ENCODE measurements around the gene GTF2H4.

The GTF2H4 gene

GRCh38 chr6:30940361-30940986 lies 32.5 kb downstream of the GTF2H4 start, which contains the start of gene MUCL3:
MUCL3 (plus strand) TSS chr6:30940973; CDS start chr6:30941000, 27 bp downstream.
- Histone ChIP-seq H3K9ac (no peak within 1 kb of the TSS), H3K4me3 (IDR thresholded peaks at IDR 0.05; ENCODE audit: insufficient read depth, low read depth, low read length) (no peak within 1 kb of the TSS), H3K4me2 (no peak within 1 kb of the TSS), H3K36me3 (ENCODE audit: insufficient read depth) (no peaks in the 10 kb centered on the region), H3K4me1 (ENCODE audit: low read depth, poor library complexity, severe bottlenecking) (no peaks in the 10 kb centered on the region), H3K27ac (no peak within 1 kb of the TSS), H4K20me1 (ENCODE audit: insufficient read depth) (no peaks in the 10 kb centered on the region), H3K27me3 (ENCODE audit: insufficient read depth, low read depth) (no peaks in the 10 kb centered on the region), H3K79me2 (ENCODE audit: insufficient read depth, low read depth) (no peaks in the 10 kb centered on the region), H2AFZ (ENCODE audit: low read depth) (no peak within 1 kb of the TSS)
- no peak for TF ChIP-seq CTCF (conservative IDR thresholded peaks at IDR 0.05; ENCODE audit: low read depth, low read length)

GRCh38 chr6:30942338-30943060 lies 34.5 kb downstream of the GTF2H4 start:
- Histone ChIP-seq H3K4me1 (ENCODE audit: low read depth, poor library complexity, severe bottlenecking) (peaks cover 6% of the 10 kb centered on the region), H2AFZ (ENCODE audit: low read depth) (no peak overlapping the region), H3K9ac (no peak overlapping the region), H3K79me2 (ENCODE audit: insufficient read depth, low read depth) (no peaks in the 10 kb centered on the region), H3K27me3 (ENCODE audit: insufficient read depth, low read depth) (no peaks in the 10 kb centered on the region), H3K4me2 (no peak overlapping the region), H4K20me1 (ENCODE audit: insufficient read depth) (no peaks in the 10 kb centered on the region), H3K27ac (no peak overlapping the region), H3K36me3 (ENCODE audit: insufficient read depth) (no peaks in the 10 kb centered on the region), H3K4me3 (IDR thresholded peaks at IDR 0.05; ENCODE audit: insufficient read depth, low read depth, low read length) (no peak overlapping the region)
- TF ChIP-seq CTCF (conservative IDR thresholded peaks at IDR 0.05; ENCODE audit: low read depth, low read length): no peak

GRCh38 chr6:30944051-30944450 lies 36.0 kb downstream of the GTF2H4 start:
- no peaks in the 10 kb centered on the region for H3K27me3 ChIP-seq (ENCODE audit: insufficient read depth, low read depth)
- no peak for TF ChIP-seq CTCF (conservative IDR thresholded peaks at IDR 0.05; ENCODE audit: low read depth, low read length)
- H2AFZ ChIP-seq (ENCODE audit: low read depth): no peak overlapping the region
- H3K79me2 ChIP-seq (ENCODE audit: insufficient read depth, low read depth): no peaks in the 10 kb centered on the region
- H4K20me1 ChIP-seq (ENCODE audit: insufficient read depth): no peaks in the 10 kb centered on the region
- no peak overlapping the region for H3K4me3 ChIP-seq (IDR thresholded peaks at IDR 0.05; ENCODE audit: insufficient read depth, low read depth, low read length)
- peaks cover 6% of the 10 kb centered on the region for H3K4me1 ChIP-seq (ENCODE audit: low read depth, poor library complexity, severe bottlenecking)
- no peak overlapping the region for H3K4me2 ChIP-seq
- H3K27ac ChIP-seq: no peak overlapping the region
- H3K36me3 ChIP-seq (ENCODE audit: insufficient read depth): no peaks in the 10 kb centered on the region
- no peak overlapping the region for H3K9ac ChIP-seq

- Histone ChIP-seq H3K4me1 (ENCODE audit: low read depth, poor library complexity, severe bottlenecking) (peaks cover 6% of the 10 kb centered on the region), H4K20me1 (ENCODE audit: insufficient read depth) (no peaks in the 10 kb centered on the region), H3K4me3 (IDR thresholded peaks at IDR 0.05; ENCODE audit: insufficient read depth, low read depth, low read length) (no peak overlapping the region), H3K36me3 (ENCODE audit: insufficient read depth) (no peaks in the 10 kb centered on the region), H3K27ac (no peak overlapping the region), H2AFZ (ENCODE audit: low read depth) (no peak overlapping the region), H3K27me3 (ENCODE audit: insufficient read depth, low read depth) (no peaks in the 10 kb centered on the region), H3K4me2 (no peak overlapping the region), H3K9ac (no peak overlapping the region), H3K79me2 (ENCODE audit: insufficient read depth, low read depth) (no peaks in the 10 kb centered on the region)
- no peak for TF ChIP-seq CTCF (conservative IDR thresholded peaks at IDR 0.05; ENCODE audit: low read depth, low read length)
Measured at GRCh38 chr6:30945281-30945680, 37.3 kb downstream of the GTF2H4 start.

Measured in KMS-11 (cell line).